CD4-positive, alpha-beta T cell treated with Interleukin-15 for 1 hour (primary cell): ENCODE results near the gene KIF6.
"Not testable (repeated sequence)": the region's sequence is repeated elsewhere in the genome, so short reads cannot be mapped to it uniquely, and the experiment has no call there.

Source experiments
- DNase-seq: peaks from one replicate; pipeline ENCODE4 v3.0.0-alpha.2; 2020

KIF6 gene

GRCh38 chr6:39724787-39725631 is at the start of gene KIF6:
Gene KIF6, minus strand, starts transcription at chr6:39725408. Its CDS starts 98 bp downstream, at chr6:39725310.
- peak; percentile 84 for DNase-seq

- no peak for DNase-seq
Observed at GRCh38 chr6:39773782-39774181, 48.6 kb upstream of the KIF6 start.

GRCh38 chr6:39772559-39773273 is 47.5 kb upstream of the KIF6 start:
- no peak for DNase-seq

GRCh38 chr6:39770446-39770845 is 45.2 kb upstream of the KIF6 start:
- DNase-seq = no peak

GRCh38 chr6:39769012-39769411 is 43.8 kb upstream of the KIF6 start:
- DNase-seq = no peak

GRCh38 chr6:39765508-39766065 is 40.4 kb upstream of the KIF6 start:
- no peak for DNase-seq

- no peak for DNase-seq
Observed at GRCh38 chr6:39760226-39760952, 35.2 kb upstream of the KIF6 start.

- no peak for DNase-seq
Observed at GRCh38 chr6:39758905-39759605, 33.8 kb upstream of the KIF6 start.

GRCh38 chr6:39756582-39756981 is 31.4 kb upstream of the KIF6 start:
- DNase-seq = no peak

GRCh38 chr6:39755231-39755630 is 30.0 kb upstream of the KIF6 start:
- no peak for DNase-seq

- no peak for DNase-seq
Observed at GRCh38 chr6:39754514-39755115, 29.4 kb upstream of the KIF6 start.

- no peak for DNase-seq
Observed at GRCh38 chr6:39753725-39754045, 28.5 kb upstream of the KIF6 start.

- DNase-seq = no peak
Observed at GRCh38 chr6:39752835-39753724, 27.9 kb upstream of the KIF6 start.

- DNase-seq = no peak
Observed at GRCh38 chr6:39746795-39747194, 21.6 kb upstream of the KIF6 start.

GRCh38 chr6:39733704-39734103 is 8.5 kb upstream of the KIF6 start:
- DNase-seq = no peak

GRCh38 chr6:39731565-39731964 is 6.4 kb upstream of the KIF6 start:
- no peak for DNase-seq

- DNase-seq = no peak
Observed at GRCh38 chr6:39729945-39730344, 4.7 kb upstream of the KIF6 start.

- DNase-seq = no peak
Observed at GRCh38 chr6:39725632-39725997, 407 bp upstream of the KIF6 start.

- DNase-seq = not testable (repeated sequence)
Observed at GRCh38 chr6:39723350-39723749, 1.9 kb downstream of the KIF6 start.

- no peak for DNase-seq
Observed at GRCh38 chr6:39714802-39715201, 10.4 kb downstream of the KIF6 start.

GRCh38 chr6:39707962-39708683 is 17.1 kb downstream of the KIF6 start:
- no peak for DNase-seq
